HL-60 (cell line): ENCODE data around the gene SUGP1.

Experiments used
- GABPA ChIP-seq: IDR thresholded peaks from 2 replicates; pipeline ENCODE4 v1.6.1; 2012; ENCODE audit warnings: low read depth
- POLR2AphosphoS5 ChIP-seq: IDR thresholded peaks from 2 replicates; pipeline ENCODE4 v1.6.1; 2012; ENCODE audit warnings: low read depth
- TF ChIP-seq, protein P1 (sequence below): IDR thresholded peaks from one replicate; pipeline ENCODE4 v1.5.1; 2011; ENCODE audit warnings: low read length, control low read depth, inconsistent platforms; ENCODE audit not compliant: insufficient read depth
- TF ChIP-seq, protein P2 (sequence below): IDR thresholded peaks from 2 replicates; pipeline ENCODE4 v1.6.1; 2012; ENCODE audit warnings: low read depth; ENCODE audit not compliant: insufficient replicate concordance

DNA sequence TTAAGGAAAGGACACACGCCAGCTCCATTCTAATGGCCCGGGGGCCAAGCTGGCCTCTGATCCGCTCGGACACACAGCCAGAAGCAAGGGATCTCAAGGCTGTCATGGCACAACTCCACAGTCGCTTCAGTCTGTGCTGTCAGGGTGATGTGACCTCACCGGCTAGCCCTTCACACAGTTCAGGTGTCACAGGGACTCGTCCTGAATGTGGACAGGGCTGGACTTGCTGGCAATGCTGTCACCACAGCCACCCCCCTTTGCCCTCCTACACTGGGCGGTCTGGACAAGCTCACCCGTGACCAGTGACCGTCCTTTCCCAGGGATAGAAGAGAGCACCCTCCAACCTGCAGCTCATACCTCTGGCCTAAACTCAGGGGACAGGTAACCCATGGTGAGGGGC lies 15.2 kb downstream of the SUGP1 start:
- TF ChIP-seq, protein P1, sequence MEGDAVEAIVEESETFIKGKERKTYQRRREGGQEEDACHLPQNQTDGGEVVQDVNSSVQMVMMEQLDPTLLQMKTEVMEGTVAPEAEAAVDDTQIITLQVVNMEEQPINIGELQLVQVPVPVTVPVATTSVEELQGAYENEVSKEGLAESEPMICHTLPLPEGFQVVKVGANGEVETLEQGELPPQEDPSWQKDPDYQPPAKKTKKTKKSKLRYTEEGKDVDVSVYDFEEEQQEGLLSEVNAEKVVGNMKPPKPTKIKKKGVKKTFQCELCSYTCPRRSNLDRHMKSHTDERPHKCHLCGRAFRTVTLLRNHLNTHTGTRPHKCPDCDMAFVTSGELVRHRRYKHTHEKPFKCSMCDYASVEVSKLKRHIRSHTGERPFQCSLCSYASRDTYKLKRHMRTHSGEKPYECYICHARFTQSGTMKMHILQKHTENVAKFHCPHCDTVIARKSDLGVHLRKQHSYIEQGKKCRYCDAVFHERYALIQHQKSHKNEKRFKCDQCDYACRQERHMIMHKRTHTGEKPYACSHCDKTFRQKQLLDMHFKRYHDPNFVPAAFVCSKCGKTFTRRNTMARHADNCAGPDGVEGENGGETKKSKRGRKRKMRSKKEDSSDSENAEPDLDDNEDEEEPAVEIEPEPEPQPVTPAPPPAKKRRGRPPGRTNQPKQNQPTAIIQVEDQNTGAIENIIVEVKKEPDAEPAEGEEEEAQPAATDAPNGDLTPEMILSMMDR, result no peak
- TF ChIP-seq POLR2AphosphoS5 (no peak), GABPA (no peak)
- TF ChIP-seq, protein P2, sequence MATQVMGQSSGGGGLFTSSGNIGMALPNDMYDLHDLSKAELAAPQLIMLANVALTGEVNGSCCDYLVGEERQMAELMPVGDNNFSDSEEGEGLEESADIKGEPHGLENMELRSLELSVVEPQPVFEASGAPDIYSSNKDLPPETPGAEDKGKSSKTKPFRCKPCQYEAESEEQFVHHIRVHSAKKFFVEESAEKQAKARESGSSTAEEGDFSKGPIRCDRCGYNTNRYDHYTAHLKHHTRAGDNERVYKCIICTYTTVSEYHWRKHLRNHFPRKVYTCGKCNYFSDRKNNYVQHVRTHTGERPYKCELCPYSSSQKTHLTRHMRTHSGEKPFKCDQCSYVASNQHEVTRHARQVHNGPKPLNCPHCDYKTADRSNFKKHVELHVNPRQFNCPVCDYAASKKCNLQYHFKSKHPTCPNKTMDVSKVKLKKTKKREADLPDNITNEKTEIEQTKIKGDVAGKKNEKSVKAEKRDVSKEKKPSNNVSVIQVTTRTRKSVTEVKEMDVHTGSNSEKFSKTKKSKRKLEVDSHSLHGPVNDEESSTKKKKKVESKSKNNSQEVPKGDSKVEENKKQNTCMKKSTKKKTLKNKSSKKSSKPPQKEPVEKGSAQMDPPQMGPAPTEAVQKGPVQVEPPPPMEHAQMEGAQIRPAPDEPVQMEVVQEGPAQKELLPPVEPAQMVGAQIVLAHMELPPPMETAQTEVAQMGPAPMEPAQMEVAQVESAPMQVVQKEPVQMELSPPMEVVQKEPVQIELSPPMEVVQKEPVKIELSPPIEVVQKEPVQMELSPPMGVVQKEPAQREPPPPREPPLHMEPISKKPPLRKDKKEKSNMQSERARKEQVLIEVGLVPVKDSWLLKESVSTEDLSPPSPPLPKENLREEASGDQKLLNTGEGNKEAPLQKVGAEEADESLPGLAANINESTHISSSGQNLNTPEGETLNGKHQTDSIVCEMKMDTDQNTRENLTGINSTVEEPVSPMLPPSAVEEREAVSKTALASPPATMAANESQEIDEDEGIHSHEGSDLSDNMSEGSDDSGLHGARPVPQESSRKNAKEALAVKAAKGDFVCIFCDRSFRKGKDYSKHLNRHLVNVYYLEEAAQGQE, result no peak
